HL-60/S4 (cell line): ENCODE measurements around the gene NAA30.
"Not testable (repeated sequence)": the region's sequence is repeated elsewhere in the genome, so short reads cannot be mapped to it uniquely, and the experiment has no call there.

Experiments used
- in situ Hi-C: fragments of 300-500 bp; cut with MboI; formaldehyde crosslinking; loops from 2 replicates; pipeline ENCODE4 v1.14.3; 2022; ENCODE audit warnings: low sequenced_read_pairs

NAA30 gene

DNA sequence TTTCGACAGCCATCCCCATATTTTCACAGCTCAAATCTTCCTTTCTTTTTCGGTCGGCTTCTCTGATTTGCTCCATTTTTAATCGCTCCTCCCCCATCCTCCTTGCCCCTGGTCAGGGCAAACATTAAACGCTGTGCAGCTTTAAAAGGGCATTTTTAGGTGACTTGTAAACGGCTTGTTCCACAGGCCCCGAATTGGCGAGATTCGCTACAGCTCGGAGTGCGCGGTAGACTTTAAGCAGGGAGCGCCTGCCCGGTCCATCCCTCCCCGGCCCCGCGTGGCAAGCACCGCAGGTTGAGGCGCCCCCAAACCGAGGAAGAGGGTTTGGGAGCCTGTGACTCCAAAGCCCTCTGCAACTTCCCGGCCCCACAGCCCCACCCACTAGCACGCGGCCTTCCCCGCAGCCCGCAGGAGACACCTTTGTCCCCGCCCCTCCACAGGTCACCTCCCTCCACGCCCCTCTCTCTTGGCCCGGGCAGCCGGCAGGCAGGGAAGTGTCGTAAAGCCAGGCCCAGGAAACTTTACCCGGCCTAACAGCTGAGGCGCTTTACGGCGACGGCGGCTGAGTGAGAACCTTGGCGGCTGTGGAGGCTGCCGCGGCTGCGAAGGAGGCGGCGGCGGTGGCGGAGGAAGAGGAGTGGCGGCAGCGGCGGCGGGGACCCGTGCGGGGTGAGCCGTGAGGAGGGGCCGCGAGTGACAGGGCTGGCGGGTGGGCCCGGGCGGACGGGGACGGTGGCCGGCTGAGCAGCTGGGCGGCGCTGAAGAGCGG is at the start of gene NAA30:
Gene NAA30, plus strand, starts transcription at position 550 of the 769 bp plus-strand sequence. CDS start 372 bp downstream, outside the sequence.
- in situ Hi-C loops = no loop called here

DNA sequence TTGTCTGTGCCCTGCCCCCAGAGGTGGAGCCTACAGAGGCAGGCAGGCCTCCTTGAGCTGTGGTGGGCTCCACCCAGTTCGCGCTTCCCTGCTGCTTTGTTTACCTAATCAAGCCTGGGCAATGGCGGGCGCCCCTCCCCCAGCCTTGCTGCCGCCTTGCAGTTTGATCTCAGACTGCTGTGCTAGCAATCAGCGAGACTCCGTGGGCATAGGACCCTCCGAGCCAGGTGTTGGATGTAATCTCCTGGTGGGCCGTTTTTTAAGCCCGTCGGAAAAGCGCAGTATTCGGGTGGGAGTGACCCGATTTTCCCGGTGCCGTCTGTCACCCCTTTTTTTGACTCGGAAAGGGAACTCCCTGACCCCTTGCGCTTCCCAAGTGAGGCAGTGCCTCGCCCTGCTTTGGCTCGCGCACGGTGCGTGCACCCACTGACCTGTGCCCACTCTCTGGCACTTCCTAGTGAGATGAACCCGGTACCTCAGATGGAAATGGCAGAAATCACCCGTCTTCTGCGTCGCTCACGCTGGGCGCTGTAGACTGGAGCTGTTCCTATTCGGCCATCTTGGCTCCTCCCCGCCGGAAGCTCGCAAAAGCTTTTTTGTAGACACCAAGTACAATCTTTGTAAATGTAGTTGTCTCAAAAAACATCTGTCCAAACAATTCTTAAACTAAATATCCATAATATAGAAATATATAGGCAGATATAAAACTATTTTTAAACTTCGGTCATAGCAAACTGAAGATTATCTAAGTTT is 46.7 kb upstream of the NAA30 start:
- in situ Hi-C loops = not testable (repeated sequence)

DNA sequence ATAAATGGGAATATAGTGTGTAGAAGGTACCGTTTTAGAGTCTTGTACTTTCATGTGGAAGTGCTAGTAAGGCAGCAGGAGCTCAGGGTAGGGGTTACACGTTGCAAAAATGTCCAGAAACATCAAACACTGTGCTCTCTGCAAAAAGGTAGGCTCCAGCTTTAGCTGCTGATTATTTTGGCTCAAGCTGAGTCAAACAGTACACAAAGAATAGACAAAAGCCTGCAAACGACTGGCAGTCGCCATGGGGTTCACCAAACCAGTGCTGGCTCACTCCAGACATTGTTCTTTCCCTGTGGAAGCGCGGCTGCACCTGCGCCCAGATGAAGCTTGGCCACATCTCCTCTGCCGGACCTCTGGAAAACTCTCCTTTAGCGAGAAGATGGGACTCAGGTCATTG is 45.3 kb upstream of the NAA30 start:
- in situ Hi-C loops = no loop called here

DNA sequence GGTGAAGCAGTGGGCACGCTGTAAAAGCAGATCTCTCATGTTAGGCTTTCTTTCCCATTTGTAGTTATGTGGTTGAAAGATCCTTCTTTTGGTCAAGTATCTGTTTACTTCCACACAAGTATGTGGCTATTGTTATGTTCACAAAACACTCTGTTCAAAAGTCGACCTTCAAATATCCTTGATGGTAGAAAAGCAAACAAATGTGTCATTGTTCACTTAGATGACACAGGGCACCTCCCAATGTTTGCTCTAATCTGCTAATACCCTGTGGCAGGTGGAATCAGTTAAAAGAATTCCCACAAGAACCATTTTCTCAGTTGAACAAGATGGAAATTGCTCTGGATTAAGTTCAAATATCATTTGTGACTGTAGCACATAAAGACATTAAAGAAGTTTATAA is 43.6 kb upstream of the NAA30 start:
- in situ Hi-C loops = no loop called here

DNA sequence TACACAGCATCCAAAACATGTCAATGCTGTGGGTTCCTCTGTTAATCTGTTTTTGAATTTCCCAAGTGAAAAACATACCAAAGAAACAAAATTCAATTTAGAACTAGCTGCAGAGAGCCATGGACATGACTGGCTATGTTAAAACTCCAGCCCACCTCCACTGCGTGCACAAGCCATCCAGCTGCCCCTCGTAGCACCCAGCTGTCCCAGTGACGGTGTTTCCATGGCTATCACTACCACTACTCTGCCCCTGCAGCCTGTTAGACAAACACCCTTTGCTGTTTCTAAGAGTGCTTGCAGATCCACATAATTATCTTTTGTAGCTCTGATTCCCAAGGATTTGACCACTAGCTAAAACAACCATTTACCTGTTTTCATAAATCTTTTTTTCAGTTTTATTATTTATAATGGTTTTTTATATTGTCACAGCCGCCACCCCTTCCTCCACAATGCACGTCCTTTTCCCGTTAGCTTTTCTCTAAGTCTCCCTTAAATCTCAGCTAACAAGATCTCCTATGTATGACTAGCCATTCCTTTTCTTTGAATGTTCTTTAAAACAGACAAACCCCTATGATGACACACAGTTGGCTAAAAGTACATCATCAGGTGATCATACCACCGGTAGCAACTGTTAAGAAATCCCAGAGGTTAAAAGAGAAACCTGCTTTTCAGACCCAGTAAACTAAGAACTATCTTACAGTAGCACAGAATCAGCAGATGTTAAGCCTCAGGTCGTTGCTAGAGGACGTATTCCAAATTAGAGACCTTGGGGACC is 37.8 kb upstream of the NAA30 start:
- in situ Hi-C loops = no loop called here

DNA sequence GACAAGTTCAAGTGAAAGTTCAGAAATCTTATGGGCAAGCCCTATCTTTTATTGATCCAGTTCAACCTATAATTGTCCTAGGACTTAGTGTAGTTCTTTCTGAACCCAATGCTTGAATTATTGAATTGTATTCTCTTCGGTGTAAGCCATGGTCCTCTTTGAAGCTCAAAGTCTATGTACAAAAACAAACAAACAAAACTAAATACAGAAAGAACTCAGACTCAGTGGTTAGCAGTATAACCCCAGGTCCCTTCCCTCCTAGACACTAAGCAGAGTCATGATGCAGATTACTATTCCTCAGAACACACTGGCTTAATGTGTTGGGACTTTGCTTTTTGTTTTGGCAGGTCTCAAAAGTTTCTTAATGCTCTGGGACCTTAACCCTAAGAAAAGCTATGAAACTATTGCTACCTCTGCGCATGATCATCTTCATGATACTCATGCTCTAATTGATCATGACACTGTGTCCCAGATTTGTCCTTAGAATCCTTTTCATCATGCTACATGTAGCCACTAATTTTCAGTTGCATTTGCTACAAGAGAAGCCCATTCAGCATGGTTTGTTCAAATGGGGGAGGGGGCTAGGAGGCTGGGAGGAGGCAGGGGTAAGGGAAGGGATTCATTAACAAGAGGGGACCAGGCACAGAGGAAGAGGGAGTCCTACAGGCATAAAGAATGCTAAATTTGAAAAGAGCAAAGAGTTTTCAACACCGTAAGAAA is 35.1 kb upstream of the NAA30 start:
- in situ Hi-C loops = no loop called here

DNA sequence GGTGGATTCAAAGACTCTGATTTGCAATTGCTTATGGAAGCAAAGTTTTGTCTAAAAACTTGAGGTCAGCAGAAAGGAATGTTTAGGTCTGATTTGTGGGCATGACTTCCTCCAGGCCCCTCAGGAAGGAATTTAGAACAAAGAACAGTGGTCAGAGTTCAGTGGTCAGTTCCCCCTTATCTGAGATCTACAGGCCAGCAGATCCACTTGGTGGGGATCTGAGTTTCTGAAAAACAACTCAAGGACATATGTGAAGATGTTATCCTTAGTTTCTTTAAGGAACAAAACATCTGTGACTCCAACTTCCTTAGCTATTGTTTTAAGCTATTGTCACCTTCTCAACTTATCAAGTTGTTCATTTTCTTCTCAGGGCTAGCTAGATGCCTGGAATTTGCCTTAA is 28.0 kb upstream of the NAA30 start:
- in situ Hi-C loops = no loop called here

DNA sequence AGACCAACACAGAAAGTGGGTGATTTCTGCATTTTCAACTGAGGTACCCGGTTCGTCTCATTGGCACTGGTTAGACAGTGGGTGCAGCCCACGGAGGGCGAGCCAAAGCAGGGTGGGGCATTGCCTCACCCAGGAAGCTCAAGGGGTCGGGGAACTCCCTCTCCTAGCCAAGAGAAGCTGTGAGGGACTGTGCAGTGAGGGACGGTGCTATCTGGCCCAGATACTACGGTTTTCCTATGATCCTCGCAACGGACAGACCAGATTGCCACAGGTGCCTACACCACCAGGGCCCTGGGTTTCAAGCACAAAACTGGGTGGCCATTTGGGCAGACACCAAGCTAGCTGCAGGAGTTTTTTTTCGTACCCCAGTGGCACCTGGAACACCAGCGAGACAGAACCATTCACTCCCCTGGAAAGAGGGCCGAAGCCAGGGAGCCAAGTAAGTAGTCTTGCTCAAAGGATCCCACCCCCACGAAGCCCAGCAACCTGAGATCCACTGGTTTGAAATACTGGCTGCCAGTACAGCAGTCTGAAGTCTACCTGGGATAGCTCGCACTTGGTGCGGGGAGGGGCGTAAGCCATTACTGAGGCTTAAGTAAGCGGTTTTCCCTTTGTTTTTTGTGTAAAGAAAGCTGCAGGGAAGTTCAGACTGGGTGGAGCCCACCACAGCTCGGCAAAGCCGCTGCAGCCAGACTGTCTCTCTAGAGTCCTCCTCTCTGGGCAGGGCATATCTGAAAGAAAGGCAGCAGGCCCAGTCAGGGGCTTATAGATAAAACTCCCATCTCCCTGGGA is 25.5 kb upstream of the NAA30 start:
- in situ Hi-C loops = no loop called here

DNA sequence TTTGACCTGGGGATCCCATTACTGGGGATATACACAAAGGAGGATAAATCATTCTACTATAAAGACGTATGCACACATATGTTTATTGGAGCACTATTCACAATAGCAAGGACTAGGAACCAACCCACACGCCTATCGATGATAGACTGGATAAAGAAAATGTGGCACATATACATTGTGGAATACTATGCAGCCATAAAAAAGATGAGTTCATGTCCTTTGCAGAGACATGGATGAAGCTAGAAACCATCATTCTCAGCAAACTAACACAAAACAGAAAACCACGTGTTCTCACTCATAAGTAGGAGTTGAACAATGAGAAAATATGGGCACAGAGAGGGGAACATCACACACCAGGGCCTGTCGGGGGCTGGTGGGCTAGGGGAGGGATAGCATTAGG is 20.2 kb upstream of the NAA30 start:
- in situ Hi-C loops = not testable (repeated sequence)

DNA sequence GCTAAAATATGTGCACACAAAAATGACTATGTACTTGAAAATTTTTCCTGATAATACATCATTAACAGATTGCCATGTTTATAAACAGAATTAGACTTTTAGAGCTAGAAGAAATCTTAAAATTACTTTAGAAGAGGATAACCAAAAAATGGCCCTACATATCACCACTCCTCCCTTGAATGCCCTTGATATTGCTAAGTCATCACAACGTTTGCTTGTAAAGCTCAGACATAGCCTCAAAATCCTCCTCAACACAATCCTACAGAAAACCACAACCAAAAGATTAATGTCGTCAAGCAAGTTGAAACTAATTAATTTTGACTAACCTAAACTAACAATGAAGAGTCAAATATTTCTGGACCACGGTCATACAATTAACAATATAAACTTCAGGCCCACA is 19.4 kb upstream of the NAA30 start:
- in situ Hi-C loops = no loop called here

DNA sequence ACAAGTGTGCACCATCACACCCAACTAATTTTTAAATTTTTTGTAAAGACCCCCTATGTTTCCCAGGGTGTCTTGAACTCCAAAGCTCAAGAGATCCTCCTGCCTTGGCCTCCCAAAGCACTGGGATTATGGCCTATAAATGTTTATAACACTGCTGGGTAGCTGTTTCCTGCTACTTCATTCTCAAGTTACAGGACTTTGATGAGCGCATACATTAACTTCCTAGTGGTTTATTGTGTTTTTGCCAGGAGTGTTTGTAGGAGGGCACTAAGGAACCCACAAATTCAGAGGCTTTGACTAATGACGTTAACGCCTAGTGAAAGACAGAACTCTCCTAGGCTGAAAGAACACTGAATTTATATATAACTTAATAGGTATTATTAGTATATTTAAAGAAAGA is 15.2 kb upstream of the NAA30 start:
- in situ Hi-C loops = no loop called here

DNA sequence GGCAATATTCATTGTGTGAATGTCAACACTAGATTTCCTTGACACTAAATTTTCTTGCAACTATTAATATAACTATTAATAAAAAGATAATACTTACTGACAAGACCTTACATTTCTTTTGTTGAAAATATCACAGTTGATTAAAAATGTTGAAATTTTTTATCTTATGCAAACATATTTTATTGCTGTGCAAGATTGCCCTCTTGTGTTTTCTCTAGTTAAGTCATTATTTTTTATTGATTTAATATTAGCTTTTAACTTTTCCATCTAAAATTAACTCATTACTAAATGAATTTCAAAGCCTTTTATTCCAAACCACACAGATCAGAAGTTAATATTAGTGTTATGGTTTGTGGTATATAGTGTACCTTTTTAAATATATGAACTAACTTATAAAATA is 11.7 kb upstream of the NAA30 start:
- in situ Hi-C loops = no loop called here

DNA sequence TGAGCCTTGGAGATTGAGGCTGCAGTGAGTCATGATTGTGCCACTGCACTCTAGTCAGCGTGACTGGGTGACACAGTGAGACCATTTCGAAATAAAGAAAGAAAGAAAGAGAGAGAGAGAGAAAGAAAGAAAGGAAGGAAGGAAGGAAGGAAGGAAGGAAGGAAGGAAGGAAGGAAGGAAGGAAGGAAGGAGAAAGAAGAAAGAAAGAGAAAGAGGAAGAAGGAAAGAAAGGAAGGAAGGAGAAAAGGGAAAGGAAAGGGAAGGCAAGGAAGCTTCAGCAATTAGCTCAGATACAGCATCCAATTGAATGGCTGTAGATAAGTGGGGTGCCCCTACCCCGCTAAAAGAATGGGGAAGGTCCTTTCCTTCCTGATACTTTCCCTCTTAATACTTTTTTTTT is 9.5 kb upstream of the NAA30 start:
- in situ Hi-C loops = no loop called here

DNA sequence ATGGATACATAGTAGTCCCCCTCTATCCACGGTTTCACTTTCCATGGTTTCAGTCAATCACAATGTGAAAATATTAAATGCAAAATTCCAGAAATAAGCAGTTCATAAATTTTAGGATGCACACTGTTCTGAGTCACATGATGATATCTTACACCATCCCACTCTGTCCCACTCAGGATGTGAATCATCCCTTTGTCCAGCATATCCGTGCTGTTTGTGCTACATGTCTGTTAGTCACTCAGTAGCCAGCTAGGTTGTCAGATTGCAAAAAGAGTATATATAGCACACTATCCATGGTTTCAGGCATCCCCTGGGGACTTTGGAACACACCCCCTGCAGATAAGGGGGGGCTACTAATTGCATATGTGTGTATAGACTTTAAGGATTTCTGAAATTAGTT is 8.1 kb upstream of the NAA30 start:
- in situ Hi-C loops = no loop called here

DNA sequence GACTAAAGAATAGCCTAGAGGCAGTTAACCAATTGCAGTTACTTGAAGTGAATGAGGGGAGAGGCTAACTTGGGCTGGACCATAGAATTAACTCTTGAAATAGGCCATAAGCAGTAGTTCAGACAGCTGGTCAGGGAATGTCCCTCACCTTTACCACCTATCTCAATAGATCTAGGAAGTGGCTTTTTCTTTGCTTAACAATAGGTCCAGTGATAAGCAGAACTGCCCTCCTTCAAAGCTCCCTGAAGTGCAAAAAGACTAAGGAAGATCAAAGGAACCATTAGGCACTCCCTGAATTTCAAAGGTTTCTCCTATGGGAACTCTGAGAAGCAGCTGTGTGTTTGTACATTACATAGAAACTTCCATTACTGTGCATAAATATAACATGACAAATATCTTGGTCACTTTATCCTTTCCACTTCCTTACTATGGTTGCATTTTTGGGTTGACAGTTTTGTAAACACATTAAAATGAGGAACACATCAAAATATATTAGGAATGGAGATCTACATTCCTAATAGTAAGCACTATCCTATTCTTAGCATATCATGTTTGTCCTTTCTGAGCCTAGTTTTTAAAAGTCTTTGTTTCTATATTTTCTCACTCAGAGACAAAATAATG is 7.2 kb upstream of the NAA30 start:
- in situ Hi-C loops = no loop called here

DNA sequence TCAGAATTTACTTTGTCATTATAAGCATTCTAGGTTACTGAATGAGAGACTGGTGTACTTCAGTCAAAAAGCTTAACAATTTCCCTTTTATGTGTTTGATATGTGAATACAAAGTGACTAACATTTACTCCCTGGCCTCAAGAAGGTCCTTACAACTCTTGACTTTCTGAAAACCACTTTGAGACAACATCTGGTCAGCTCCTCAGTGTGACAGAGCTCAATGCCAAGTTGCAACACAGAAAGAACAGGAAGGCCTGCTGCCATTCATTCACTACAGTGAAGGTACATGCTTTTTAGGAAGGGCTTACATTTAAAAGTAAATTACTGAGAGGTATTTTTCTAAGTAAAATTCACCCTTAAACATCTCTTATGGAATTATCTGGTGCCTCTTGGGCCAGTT is 2.3 kb upstream of the NAA30 start:
- in situ Hi-C loops = no loop called here

DNA sequence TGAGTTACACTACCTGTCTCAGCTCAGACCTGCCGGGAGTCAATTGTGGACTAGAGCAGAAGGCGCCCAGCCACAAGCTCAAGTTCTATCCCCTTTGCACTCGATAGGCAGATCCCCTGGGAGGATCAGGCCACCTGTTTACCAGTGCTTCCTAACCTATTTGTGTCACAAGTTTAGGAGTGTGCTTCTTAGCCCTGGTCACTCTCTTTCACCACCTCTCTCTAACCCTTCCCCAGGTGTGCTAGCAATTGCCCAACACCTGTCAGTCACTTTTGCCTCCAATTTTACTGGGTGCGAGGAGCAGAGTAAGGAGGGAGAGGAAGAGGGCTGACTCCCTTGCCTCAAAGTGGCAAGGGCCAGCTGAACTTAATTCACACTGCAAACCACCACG is 745 bp upstream of the NAA30 start:
- in situ Hi-C loops = no loop called here

DNA sequence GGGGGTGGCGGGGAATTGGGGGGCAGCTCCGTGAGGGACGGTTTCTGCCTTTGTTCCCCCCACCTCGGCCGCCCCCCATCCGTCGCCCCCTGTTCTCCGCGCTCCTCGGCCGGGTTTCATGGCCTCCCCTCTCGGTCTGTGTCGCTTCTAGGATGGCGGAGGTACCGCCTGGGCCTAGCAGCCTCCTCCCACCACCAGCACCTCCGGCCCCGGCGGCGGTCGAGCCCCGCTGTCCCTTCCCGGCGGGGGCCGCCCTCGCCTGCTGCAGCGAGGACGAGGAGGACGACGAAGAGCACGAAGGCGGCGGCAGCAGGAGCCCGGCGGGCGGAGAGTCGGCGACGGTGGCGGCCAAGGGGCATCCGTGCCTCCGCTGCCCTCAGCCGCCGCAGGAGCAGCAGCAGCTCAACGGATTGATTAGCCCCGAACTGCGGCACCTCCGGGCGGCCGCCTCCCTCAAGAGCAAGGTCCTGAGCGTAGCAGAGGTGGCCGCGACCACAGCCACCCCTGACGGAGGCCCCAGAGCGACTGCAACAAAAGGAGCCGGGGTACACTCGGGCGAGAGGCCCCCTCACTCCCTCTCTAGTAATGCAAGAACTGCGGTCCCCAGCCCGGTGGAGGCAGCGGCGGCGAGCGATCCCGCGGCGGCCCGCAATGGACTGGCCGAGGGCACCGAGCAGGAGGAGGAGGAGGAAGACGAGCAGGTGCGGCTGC is 575 bp downstream of the NAA30 start:
- in situ Hi-C loops = no loop called here

DNA sequence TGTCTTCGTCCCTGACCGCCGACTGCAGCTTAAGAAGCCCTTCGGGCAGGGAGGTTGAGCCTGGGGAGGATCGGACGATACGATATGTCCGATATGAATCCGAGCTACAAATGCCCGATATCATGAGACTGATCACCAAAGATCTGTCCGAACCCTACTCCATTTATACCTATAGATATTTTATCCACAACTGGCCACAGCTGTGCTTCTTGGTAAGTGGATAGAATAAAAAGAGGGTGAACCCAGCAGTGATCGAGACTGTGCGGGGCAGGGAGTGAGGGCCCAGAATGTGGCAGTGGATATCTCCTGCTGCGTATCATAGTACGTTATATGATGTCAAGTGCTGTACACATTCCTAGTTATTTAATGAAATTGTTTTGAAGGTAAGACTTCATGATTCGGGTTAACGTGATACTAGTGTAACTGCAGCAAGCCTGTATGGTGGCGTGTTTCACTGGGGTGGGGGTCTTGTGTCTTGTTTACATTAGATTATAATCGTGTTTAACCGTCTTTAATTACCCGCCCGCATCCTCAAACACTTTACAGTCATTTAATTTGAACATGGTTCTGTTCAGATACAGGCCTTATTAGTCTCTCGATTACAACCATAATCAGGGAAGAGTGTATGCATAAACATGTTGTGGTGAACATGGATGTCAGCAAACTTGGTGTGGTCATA is 1.3 kb downstream of the NAA30 start:
- in situ Hi-C loops = no loop called here
